ENCODE data around the gene B3GNT4.

- TF ChIP-seq POLR2A (IDR thresholded peaks at IDR 0.05; ENCODE audit: low read depth) (no peak), EP300 (IDR thresholded peaks at IDR 0.05) (no peak)
- TF ChIP-seq, protein P1, sequence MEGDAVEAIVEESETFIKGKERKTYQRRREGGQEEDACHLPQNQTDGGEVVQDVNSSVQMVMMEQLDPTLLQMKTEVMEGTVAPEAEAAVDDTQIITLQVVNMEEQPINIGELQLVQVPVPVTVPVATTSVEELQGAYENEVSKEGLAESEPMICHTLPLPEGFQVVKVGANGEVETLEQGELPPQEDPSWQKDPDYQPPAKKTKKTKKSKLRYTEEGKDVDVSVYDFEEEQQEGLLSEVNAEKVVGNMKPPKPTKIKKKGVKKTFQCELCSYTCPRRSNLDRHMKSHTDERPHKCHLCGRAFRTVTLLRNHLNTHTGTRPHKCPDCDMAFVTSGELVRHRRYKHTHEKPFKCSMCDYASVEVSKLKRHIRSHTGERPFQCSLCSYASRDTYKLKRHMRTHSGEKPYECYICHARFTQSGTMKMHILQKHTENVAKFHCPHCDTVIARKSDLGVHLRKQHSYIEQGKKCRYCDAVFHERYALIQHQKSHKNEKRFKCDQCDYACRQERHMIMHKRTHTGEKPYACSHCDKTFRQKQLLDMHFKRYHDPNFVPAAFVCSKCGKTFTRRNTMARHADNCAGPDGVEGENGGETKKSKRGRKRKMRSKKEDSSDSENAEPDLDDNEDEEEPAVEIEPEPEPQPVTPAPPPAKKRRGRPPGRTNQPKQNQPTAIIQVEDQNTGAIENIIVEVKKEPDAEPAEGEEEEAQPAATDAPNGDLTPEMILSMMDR (IDR thresholded peaks at IDR 0.05): no peak
Observed at GRCh38 chr12:122250047-122250446, 46.5 kb downstream of the B3GNT4 start.

Data from esophagus muscularis mucosa (tissue), 4 donors.